CD1c-positive myeloid dendritic cell (primary cell): ENCODE measurements around the gene WAPL.
"Not testable (repeated sequence)": the region's sequence is repeated elsewhere in the genome, so short reads cannot be mapped to it uniquely, and the experiment has no call there.

ENCODE experiments used
- DNase-seq: peaks from one replicate; pipeline ENCODE4 v3.0.0-alpha.2; 2016; ENCODE audit errors: extremely low spot score

WAPL gene

DNA sequence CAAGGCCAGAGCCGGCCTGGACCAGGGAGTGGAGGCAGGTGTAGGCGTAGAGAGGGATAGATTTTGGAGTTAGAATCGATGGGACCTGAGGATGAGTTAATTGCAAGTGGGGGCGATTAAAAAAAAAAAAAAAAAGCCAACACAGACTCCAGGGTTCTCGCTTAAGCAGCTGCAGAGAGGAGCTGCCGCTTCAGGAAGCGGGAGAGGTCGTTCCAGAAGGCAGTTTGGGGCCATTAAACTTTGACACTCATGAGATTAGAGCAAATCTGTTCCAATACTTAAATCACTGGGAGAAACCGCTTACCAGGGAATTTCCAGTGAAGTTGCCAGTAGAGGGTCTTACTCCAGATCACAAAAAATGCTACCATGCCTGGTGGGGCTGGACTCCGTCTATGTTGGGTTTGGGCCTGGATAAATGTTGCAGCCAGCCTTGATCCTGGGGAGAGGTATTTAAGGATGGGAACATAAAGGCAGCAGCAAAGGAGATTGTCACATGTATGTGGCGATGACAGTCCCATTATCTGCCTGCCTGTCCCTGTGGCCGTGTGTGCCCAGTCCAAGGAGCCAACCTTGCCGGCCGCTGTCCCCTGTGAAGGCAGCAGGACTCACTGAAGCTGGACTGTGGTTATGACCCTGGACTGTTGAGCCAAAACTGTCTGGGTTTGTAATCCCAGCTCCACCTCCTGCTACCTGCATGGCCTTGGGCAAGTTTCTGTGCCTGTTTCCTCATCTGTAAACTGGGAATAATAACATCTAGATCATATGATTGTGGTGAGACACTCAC lies 131.1 kb downstream of the WAPL start:
- DNase-seq: no peak

GRCh38 chr10:86389441-86390193 lies 132.0 kb downstream of the WAPL start:
- no peak for DNase-seq

DNA sequence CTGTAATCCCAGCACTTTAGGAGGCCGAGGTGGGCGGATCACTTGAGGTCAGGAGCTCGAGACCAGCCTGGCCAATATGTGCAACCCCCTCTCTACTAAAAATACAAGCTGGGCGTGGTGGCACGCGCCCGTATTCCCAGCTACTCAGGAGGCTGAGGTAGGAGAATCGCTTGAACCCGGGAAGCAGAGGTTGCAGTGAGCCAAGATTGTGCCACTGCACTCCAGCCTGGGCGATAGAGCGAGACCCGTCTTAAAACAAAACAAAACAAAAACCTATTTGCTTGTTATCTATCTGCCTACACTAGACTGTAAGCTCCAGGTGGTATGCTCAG lies 132.5 kb downstream of the WAPL start:
- DNase-seq: not testable (repeated sequence)

- DNase-seq: no peak
Measured at GRCh38 chr10:86388119-86388704, 133.4 kb downstream of the WAPL start.

DNA sequence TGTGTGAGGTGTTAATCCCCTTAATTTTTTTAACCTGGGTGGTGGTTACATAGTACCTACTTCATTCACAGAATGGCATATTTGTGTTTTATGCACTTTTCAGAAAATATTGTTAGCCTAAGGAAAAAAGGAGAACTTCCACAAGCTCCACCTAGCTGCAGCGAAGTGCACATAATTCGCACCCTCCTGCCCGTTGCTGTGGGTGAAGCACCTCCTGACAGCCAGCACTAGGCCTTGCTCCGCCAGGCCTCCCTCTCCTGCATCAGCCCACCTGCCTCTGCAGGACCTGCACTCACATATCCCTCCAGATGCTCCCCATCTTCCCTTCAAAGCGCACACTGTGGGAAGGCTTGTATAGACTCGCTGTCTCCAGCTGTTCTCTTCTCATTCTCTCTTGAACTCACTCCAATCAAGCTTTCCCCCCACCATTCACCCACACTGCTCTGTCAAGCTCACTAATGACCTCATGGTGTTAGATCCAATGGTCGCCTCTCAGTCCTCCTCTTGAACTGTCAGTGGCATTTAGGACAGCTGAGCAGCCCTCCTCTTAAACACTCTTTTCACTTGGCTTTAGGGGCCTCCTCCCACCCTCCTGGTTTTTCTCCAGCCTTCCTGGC lies 134.3 kb downstream of the WAPL start:
- no peak for DNase-seq

GRCh38 chr10:86385806-86386205 lies 135.8 kb downstream of the WAPL start:
- DNase-seq: no peak
